Left lung (tissue), 10 donors: Measurements from ENCODE around the gene POU2F3. TPM values are rescaled to one million over a fixed set of nuclear protein-coding genes. Genes with fewer than 3 reads are reported as not detected.

Experiments
- ATAC-seq: fragments of 200-7000 bp; cut with Tn5 transposase; one replicate; pipeline ENCODE4 v1.9.1; 2020; ENCODE audit warnings: moderate library complexity
- DNase-seq, 4 donors: peaks; one replicate each; pipeline ENCODE4 v3.0.0-alpha.2; 2013 to 2020
- H3K27ac ChIP-seq, 2 donors: fragments of 200-600 bp; sonication (generic) in 1 of 2; one replicate each; pipeline versions ENCODE4 v1.5.0 to v1.8.0; 2020 to 2021
- H3K27me3 ChIP-seq, 2 donors: fragments of 200-600 bp; sonication (generic) in 1 of 2; one replicate each; pipeline versions ENCODE4 v1.5.0 to v1.8.0; 2020 to 2021
- H3K36me3 ChIP-seq, 2 donors: fragments of 200-600 bp; sonication (generic) in 1 of 2; one replicate each; pipeline versions ENCODE4 v1.5.0 to v1.8.0; 2020 to 2021
- H3K4me1 ChIP-seq, 2 donors: fragments of 200-600 bp; one replicate each; pipeline ENCODE4 v1.8.0; 2021
- H3K4me3 ChIP-seq, 2 donors: fragments of 200-600 bp; sonication (generic) in 1 of 2; one replicate each; pipeline versions ENCODE4 v1.5.0 to v1.8.0; 2020 to 2021; ENCODE audit warnings: mild to moderate bottlenecking in 1 of 2
- H3K9me3 ChIP-seq, 2 donors: fragments of 200-600 bp; sonication (generic) in 1 of 2; one replicate each; pipeline versions ENCODE4 v1.5.0 to v1.8.0; 2020 to 2021
- CTCF ChIP-seq, 2 donors: fragments of 200-600 bp; sonication (generic) in 1 of 2; IDR thresholded peaks; one replicate each; pipeline versions ENCODE4 v1.5.0 to v1.8.0; 2021; ENCODE audit warnings: antibody characterized with exemption in 2 of 2
- intact Hi-C, 2 donors: fragments of 100-400 bp; cut with DNase I; formaldehyde crosslinking; loops; one replicate each; pipeline versions ENCODE4 v1.11.2 to v1.14.2; 2022
- polyA plus RNA-seq, 6 donors: library from polyadenylated mRNA; unstranded; fragments of 120-200 nt; gene quantifications; one replicate each; pipeline ENCODE4 v1.2.1, GENCODE V29; 2013; ENCODE audit not compliant: insufficient read length in 6 of 6
- total RNA-seq, 2 donors: library from RNA; stranded (reverse); fragmentation: NEBNext Ultra II Directional; extraction: Animal tissue kit (Norgen Biotek cat#: 25700); gene quantifications; one replicate each; pipeline ENCODE4 v1.2.1, GENCODE V29; 2021
- donor health status: DM: no; HTN: yes; CAD: no.
- donor health status: DM: no; HTN: no; CAD: no.

POU2F3 gene
- total and polyA plus RNA-seq, 8 donors = 0.63 to 3.3 (median 1.1) TPM

GRCh38 chr11:120334894-120335462 lies 95.0 kb downstream of the POU2F3 start:
- intact Hi-C loops = loop anchor here in 1 of 2 donors (10.0 kb wide), 3 partner anchors 80 to 350 kb away; no protein-coding TSS in a partner anchor
- Histone ChIP-seq H3K4me3 (peak overlapping the region; percentile 55 to 79), H3K27me3 (peaks cover 0 to 87% of the 10 kb centered on the region in 2 donors), H3K27ac (peak overlapping the region; percentile 91 to 97), H3K9me3 (no peaks in the 10 kb centered on the region), H3K36me3 (no peaks in the 10 kb centered on the region), H3K4me1 (peaks cover 13 to 26% of the 10 kb centered on the region in 2 donors)
- TF ChIP-seq CTCF (IDR thresholded peaks at IDR 0.05) = peak; percentile 64 to 65
- ATAC-seq (peak; percentile 44), DNase-seq (peak in 2 of 4 donors; percentile 87 to 92)

GRCh38 chr11:120335556-120335907 lies 95.6 kb downstream of the POU2F3 start:
- H3K4me3 ChIP-seq = peak overlapping the region; percentile 55 to 79
- no peaks in the 10 kb centered on the region for H3K36me3 ChIP-seq
- peaks cover 0 to 87% of the 10 kb centered on the region in 2 donors for H3K27me3 ChIP-seq
- H3K9me3 ChIP-seq = no peaks in the 10 kb centered on the region
- intact Hi-C loops = loop anchor here in 1 of 2 donors (10.0 kb wide), 3 partner anchors 79 to 349 kb away; no protein-coding TSS in a partner anchor
- peaks cover 15 to 32% of the 10 kb centered on the region in 2 donors for H3K4me1 ChIP-seq
- H3K27ac ChIP-seq = peak overlapping the region; percentile 91 to 97
- peak; percentile 41 for ATAC-seq
- peak in 2 of 4 donors; percentile 42 to 81 for DNase-seq
- TF ChIP-seq CTCF (IDR thresholded peaks at IDR 0.05) = no peak

GRCh38 chr11:120335908-120336640 lies 96.1 kb downstream of the POU2F3 start, which contains the start of gene ARHGEF12:
Gene ARHGEF12 (plus strand): TSS chr11:120336413. CDS start chr11:120337244, 831 bp downstream.
- Histone ChIP-seq H3K36me3 (no peaks in the 10 kb centered on the region), H3K4me3 (peak within 1 kb of the TSS; percentile 68 to 79), H3K27me3 (peaks cover 0 to 87% of the 10 kb centered on the region in 2 donors), H3K9me3 (no peaks in the 10 kb centered on the region), H3K4me1 (peaks cover 15 to 37% of the 10 kb centered on the region in 2 donors), H3K27ac (peak within 1 kb of the TSS; percentile 91 to 97)
- ATAC-seq (peak; percentile 75), DNase-seq (peak; percentile 94 to 98 (median 96))
- no peak for TF ChIP-seq CTCF (IDR thresholded peaks at IDR 0.05)
- intact Hi-C loops = loop anchor here in 1 of 2 donors (10.0 kb wide), 3 partner anchors 79 to 349 kb away; no protein-coding TSS in a partner anchor

- H3K36me3 ChIP-seq = no peaks in the 10 kb centered on the region
- H3K4me1 ChIP-seq = peaks cover 15 to 42% of the 10 kb centered on the region in 2 donors
- peak overlapping the region; percentile 91 to 97 for H3K27ac ChIP-seq
- no peak for TF ChIP-seq CTCF (IDR thresholded peaks at IDR 0.05)
- DNase-seq (peak in 3 of 4 donors; percentile 53 to 87 (median 53)), ATAC-seq (peak; percentile 40)
- intact Hi-C loops = loop anchor here in 1 of 2 donors (10.0 kb wide), 3 partner anchors 78 to 348 kb away; no protein-coding TSS in a partner anchor
- H3K4me3 ChIP-seq = peak overlapping the region; percentile 68 to 79
- no peaks in the 10 kb centered on the region for H3K9me3 ChIP-seq
- H3K27me3 ChIP-seq = peaks cover 0 to 87% of the 10 kb centered on the region in 2 donors
These were observed 96.9 kb downstream of the POU2F3 start for GRCh38 chr11:120336641-120337354.
